RWPE2 (cell line): ENCODE results near the gene CCDC88B.

Source experiments
- ATAC-seq: fragments of 200-7000 bp; cut with Tn5 transposase; 3 replicates; pipeline ENCODE4 v1.9.1; 2021; ENCODE audit warnings: low read depth
- DNase-seq: peaks from one replicate; pipeline ENCODE4 v3.0.0-alpha.2; 2020; ENCODE audit warnings: low spot score
- H3K27ac ChIP-seq: fragments of 450-650 bp; 2 replicates; pipeline ENCODE4 v1.5.1; 2017; ENCODE audit warnings: mild to moderate bottlenecking; ENCODE audit not compliant: poor library complexity, severe bottlenecking
- H3K27me3 ChIP-seq: fragments of 250-450 bp; sonication (Bioruptor Pico); 2 replicates; pipeline ENCODE4 v1.5.1; 2021; ENCODE audit warnings: mild to moderate bottlenecking, moderate library complexity; ENCODE audit not compliant: insufficient read depth, poor library complexity, severe bottlenecking
- H3K36me3 ChIP-seq: fragments of 250-450 bp; sonication (Bioruptor Pico); 2 replicates; pipeline ENCODE4 v1.5.1; 2020; ENCODE audit warnings: low read depth, mild to moderate bottlenecking, moderate library complexity
- H3K4me1 ChIP-seq: fragments of 250-450 bp; sonication (Bioruptor Pico); 2 replicates; pipeline ENCODE4 v1.5.1; 2021; ENCODE audit warnings: mild to moderate bottlenecking, moderate library complexity; ENCODE audit not compliant: insufficient read depth, poor library complexity, severe bottlenecking
- H3K4me3 ChIP-seq: fragments of 250-450 bp; sonication (Bioruptor Pico); 2 replicates; pipeline ENCODE4 v1.5.1; 2021; ENCODE audit warnings: mild to moderate bottlenecking, moderate library complexity; ENCODE audit not compliant: severe bottlenecking
- H3K9me3 ChIP-seq: fragments of 250-450 bp; sonication (Bioruptor Pico); 2 replicates; pipeline ENCODE4 v1.5.1; 2021; ENCODE audit warnings: mild to moderate bottlenecking, moderate library complexity; ENCODE audit not compliant: severe bottlenecking
- CTCF ChIP-seq: fragments of 450-650 bp; IDR thresholded peaks from one replicate; pipeline ENCODE4 v1.5.1; 2017; ENCODE audit warnings: mild to moderate bottlenecking, moderate library complexity; ENCODE audit not compliant: poor library complexity, severe bottlenecking

Gene CCDC88B

DNA sequence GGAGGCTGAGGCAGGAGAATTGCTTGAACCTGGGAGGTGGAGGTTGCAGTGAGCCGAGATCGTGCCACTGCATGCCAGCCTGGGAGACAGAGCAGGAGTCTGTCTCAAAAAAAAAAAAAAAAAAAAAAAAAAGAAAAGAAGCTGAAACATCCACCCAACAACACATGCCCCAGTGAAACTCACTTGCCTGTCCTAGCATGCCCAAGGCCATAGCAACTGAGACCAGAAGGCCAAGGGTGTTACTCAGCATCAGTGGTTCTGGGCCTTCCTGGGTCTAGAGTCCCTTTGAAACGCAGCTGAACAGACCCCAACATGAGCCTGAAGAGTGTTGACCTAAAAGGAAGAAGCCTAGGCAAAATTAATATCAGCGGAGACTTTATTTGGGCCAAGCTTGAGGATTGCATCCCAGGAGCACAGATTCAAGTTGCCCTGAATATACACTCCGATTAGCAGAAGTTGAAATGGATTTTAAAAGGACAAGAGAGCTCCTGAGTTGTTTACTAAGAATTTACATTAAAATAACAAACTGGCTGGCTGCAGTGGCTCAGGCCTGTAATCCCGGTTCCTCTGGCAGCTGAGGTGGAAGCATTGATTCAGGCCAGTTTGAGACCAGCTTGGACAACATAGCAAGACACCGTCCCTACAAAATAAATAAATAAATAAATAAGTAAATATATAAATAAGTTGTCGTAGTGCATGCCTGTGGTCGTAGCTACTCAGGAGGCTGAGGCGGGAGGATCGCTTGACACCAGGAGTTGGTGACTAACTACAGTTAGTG lies 15.1 kb upstream of the CCDC88B start:
- peak; percentile 86 for DNase-seq
- no peak for TF ChIP-seq CTCF

GRCh38 chr11:64327375-64327774 lies 12.6 kb upstream of the CCDC88B start:
- Histone ChIP-seq H3K9me3 (no peaks in the 10 kb centered on the region), H3K27ac (no peak overlapping the region), H3K4me3 (no peak overlapping the region), H3K36me3 (peaks cover 5% of the 10 kb centered on the region), H3K27me3 (no peaks in the 10 kb centered on the region), H3K4me1 (peaks cover 34% of the 10 kb centered on the region)
- DNase-seq (no peak), ATAC-seq (no peak)
- no peak for TF ChIP-seq CTCF

More for the DNA sequence above, 15.1 kb upstream of the CCDC88B start:
- H3K4me1 ChIP-seq: peaks cover 31% of the 10 kb centered on the region
- no peaks in the 10 kb centered on the region for H3K27me3 ChIP-seq
- H3K9me3 ChIP-seq: no peaks in the 10 kb centered on the region
- H3K4me3 ChIP-seq: no peak overlapping the region
- peak; percentile 76 for ATAC-seq
- H3K27ac ChIP-seq: peak overlapping the region; percentile 95
- H3K36me3 ChIP-seq: peaks cover 21% of the 10 kb centered on the region

- Histone ChIP-seq H3K27ac (no peak overlapping the region), H3K27me3 (no peaks in the 10 kb centered on the region), H3K4me1 (peaks cover 35% of the 10 kb centered on the region), H3K4me3 (no peak overlapping the region), H3K9me3 (no peaks in the 10 kb centered on the region), H3K36me3 (no peaks in the 10 kb centered on the region)
- no peak for TF ChIP-seq CTCF
- DNase-seq (no peak), ATAC-seq (no peak)
Measured at GRCh38 chr11:64327993-64328392, 12.0 kb upstream of the CCDC88B start.

DNA sequence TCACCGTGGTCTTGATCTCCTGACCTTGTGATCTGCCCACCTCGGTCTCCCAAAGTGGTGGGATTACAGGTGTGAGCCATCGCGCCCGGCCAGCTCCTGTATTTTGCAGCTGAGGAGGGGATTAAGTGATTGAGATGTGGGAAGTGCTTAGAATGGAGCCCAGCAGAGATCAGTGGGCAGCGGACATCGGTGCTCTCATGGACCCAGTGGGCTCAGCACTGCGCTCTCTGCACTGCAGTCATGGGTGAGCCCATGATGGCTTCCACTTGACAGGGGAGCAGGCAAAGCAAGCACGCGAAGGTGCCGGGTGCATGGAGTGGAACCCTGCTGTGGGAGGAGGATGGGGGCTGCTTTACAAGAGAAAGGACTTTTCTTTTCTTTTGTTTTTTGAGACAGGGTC lies 9.1 kb upstream of the CCDC88B start:
- no peaks in the 10 kb centered on the region for H3K27me3 ChIP-seq
- H3K36me3 ChIP-seq: no peaks in the 10 kb centered on the region
- no peak overlapping the region for H3K4me3 ChIP-seq
- no peaks in the 10 kb centered on the region for H3K9me3 ChIP-seq
- ATAC-seq (no peak), DNase-seq (no peak)
- peaks cover 22% of the 10 kb centered on the region for H3K4me1 ChIP-seq
- no peak for TF ChIP-seq CTCF
- peak overlapping the region; percentile 95 for H3K27ac ChIP-seq

GRCh38 chr11:64331569-64332371 lies 8.2 kb upstream of the CCDC88B start:
- H3K9me3 ChIP-seq: no peaks in the 10 kb centered on the region
- TF ChIP-seq CTCF: peak; percentile 83
- peaks cover 22% of the 10 kb centered on the region for H3K4me1 ChIP-seq
- H3K27ac ChIP-seq: peak overlapping the region; percentile 95
- H3K4me3 ChIP-seq: no peak overlapping the region
- peak; percentile 95 for DNase-seq
- ATAC-seq: peak; percentile 67
- H3K36me3 ChIP-seq: no peaks in the 10 kb centered on the region
- H3K27me3 ChIP-seq: no peaks in the 10 kb centered on the region
